B cell (primary cell): ENCODE results near the gene MTCL1. TPM values are rescaled to one million over a fixed set of nuclear protein-coding genes. Genes with fewer than 3 reads are reported as not detected.

Source experiments
- ATAC-seq: fragments of 200-7000 bp; cut with Tn5 transposase; one replicate; pipeline ENCODE4 v1.10.0; 2021; ENCODE audit warnings: low read depth, mild to moderate bottlenecking, moderate number of reproducible peaks, moderate library complexity
- CTCF ChIA-PET: fragments of 350-600 bp; sonication (Branson Sonifier 250); formaldehyde crosslinking; loops from one replicate; lab custom pipeline; 2021; ENCODE audit warnings: antibody characterized with exemption, inconsistent platforms; lab: Charles Lee
- POLR2A ChIA-PET: fragments of 350-600 bp; sonication (Branson Sonifier 250); formaldehyde crosslinking; loops from one replicate; lab custom pipeline; 2021; ENCODE audit warnings: antibody characterized with exemption; lab: Charles Lee
- DNase-seq: peaks from one replicate; pipeline ENCODE4 v3.0.0; 2013
- H2AFZ ChIP-seq: 2 replicates; pipeline ENCODE4 v1.6.1; 2012; ENCODE audit warnings: mild to moderate bottlenecking, low read depth, low read length; ENCODE audit not compliant: insufficient read depth, poor library complexity, severe bottlenecking
- H3K27ac ChIP-seq, 2 donors: 1 replicate in 1 of 2; 2 replicates in 1 of 2; pipeline ENCODE4 v1.5.1; 2012 to 2013; ENCODE audit warnings: low read length in 2 of 2, mild to moderate bottlenecking in 2 of 2, moderate library complexity in 1 of 2
- H3K27me3 ChIP-seq, 4 experiments: fragments of 200-600 bp in 1 of 4; sonication (generic) in 1 of 4; replicated peaks in 1 of 4; 1 replicate in 2 of 4; 2 replicates in 2 of 4; pipeline versions ENCODE4 v1.6.1 to v1.7.0; 2013 to 2016; ENCODE audit warnings: low read length in 3 of 4, mild to moderate bottlenecking in 2 of 4, mixed read lengths in 1 of 4, moderate library complexity in 1 of 4; ENCODE audit not compliant: insufficient read depth in 4 of 4, control insufficient read depth in 3 of 4; ENCODE audit errors: control extremely low read depth in 1 of 4
- H3K36me3 ChIP-seq, 2 experiments: replicated peaks in 1 of 2; 1 replicate in 1 of 2; 2 replicates in 1 of 2; pipeline versions ENCODE4 v1.6.1 to v1.7.1; 2013; ENCODE audit warnings: low read length in 1 of 2; ENCODE audit not compliant: insufficient read depth in 2 of 2, control insufficient read depth in 1 of 2; ENCODE audit errors: control extremely low read depth in 1 of 2, extremely low read depth in 1 of 2
- H3K4me1 ChIP-seq, 2 donors: fragments of 200-600 bp in 1 of 2; sonication (generic) in 1 of 2; 1 replicate in 1 of 2; 2 replicates in 1 of 2; pipeline versions ENCODE4 v1.5.1 to v1.6.1; 2013 to 2017; ENCODE audit warnings: low read length in 2 of 2; ENCODE audit not compliant: control insufficient read depth in 2 of 2, insufficient read depth in 2 of 2
- H3K4me2 ChIP-seq: replicated peaks from 2 replicates; pipeline ENCODE3; 2012; ENCODE audit warnings: mild to moderate bottlenecking, low read depth, low read length; ENCODE audit not compliant: poor library complexity, severe bottlenecking
- H3K4me3 ChIP-seq, 5 experiments: fragments of 200-600 bp in 1 of 5; sonication (generic) in 1 of 5; 1 replicate in 3 of 5; 2 replicates in 2 of 5; pipeline versions ENCODE4 v1.5.1 to v1.7.0; 2011 to 2016; ENCODE audit warnings: low read length in 4 of 5, mild to moderate bottlenecking in 4 of 5, low read depth in 2 of 5, control low read depth in 1 of 5, moderate library complexity in 1 of 5; ENCODE audit not compliant: insufficient read depth in 1 of 5; ENCODE audit errors: control extremely low read depth in 1 of 5, extremely low read depth in 1 of 5
- H3K79me2 ChIP-seq: fragments of 200-600 bp; sonication (generic); one replicate; pipeline ENCODE4 v1.6.0; 2016; ENCODE audit warnings: low read length; ENCODE audit not compliant: control insufficient read depth, insufficient read depth
- H3K9ac ChIP-seq: fragments of 200-600 bp; sonication (generic); 2 replicates; pipeline ENCODE4 v1.6.1; 2017; ENCODE audit warnings: mild to moderate bottlenecking, low read length, moderate library complexity
- H3K9me3 ChIP-seq, 3 donors: one replicate each; pipeline versions ENCODE4 v1.6.1 to v1.7.1; 2013; ENCODE audit warnings: low read length in 2 of 3; ENCODE audit not compliant: control insufficient read depth in 2 of 3, insufficient read depth in 1 of 3; ENCODE audit errors: control extremely low read depth in 1 of 3
- H4K20me1 ChIP-seq: 2 replicates; pipeline ENCODE4 v1.6.0; 2012; ENCODE audit warnings: mild to moderate bottlenecking, low read length; ENCODE audit not compliant: insufficient read depth, control insufficient read depth, poor library complexity, severe bottlenecking
- H3K27ac Mint-ChIP-seq: one replicate; pipeline ENCODE4 v1.8.0; 2021; ENCODE audit warnings: mixed read lengths
- H3K27me3 Mint-ChIP-seq: one replicate; pipeline ENCODE4 v1.8.0; 2021; ENCODE audit warnings: mixed read lengths
- H3K4me1 Mint-ChIP-seq: one replicate; pipeline ENCODE4 v1.8.0; 2021; ENCODE audit warnings: mixed read lengths
- H3K4me3 Mint-ChIP-seq: one replicate; pipeline ENCODE4 v1.8.0; 2021; ENCODE audit warnings: mixed read lengths
- H3K9me3 Mint-ChIP-seq: one replicate; pipeline ENCODE4 v1.8.0; 2022; ENCODE audit warnings: mixed read lengths; ENCODE audit not compliant: insufficient read depth
- CTCF ChIP-seq: fragments of 200-600 bp; IDR thresholded peaks from one replicate; pipeline ENCODE4 v1.8.0; 2022; ENCODE audit warnings: antibody characterized with exemption, mild to moderate bottlenecking
- EZH2 ChIP-seq: IDR thresholded peaks from 2 replicates; pipeline ENCODE4 v1.6.1; 2012; ENCODE audit warnings: borderline replicate concordance, low read depth, mild to moderate bottlenecking, moderate library complexity, low read length; ENCODE audit not compliant: insufficient read depth, poor library complexity, severe bottlenecking
- WGBS: methylation state at CpG from one replicate; pipeline ENCODE4 v1.1.5; 2013; ENCODE audit warnings: missing lambda C conversion rate; ENCODE audit not compliant: insufficient coverage; 5-methylcytosine and 5-hydroxymethylcytosine counted together
- intact Hi-C: fragments of 100-400 bp; cut with micrococcal nuclease; formaldehyde crosslinking; loops from one replicate; pipeline ENCODE4 v1.10.0; 2022
- polyA minus RNA-seq: library from RNA; depleted of rRNA, polyadenylated mRNA; stranded (reverse); fragments of >200 nt; gene quantifications from 2 replicates; pipeline ENCODE4 v1.2.3, GENCODE V29; 2012
- polyA plus RNA-seq: library from polyadenylated mRNA; depleted of rRNA; stranded (reverse); fragments of >200 nt; gene quantifications from 2 replicates; pipeline ENCODE4 v1.2.3, GENCODE V29; 2012
- total RNA-seq, 2 donors: library from RNA; stranded (reverse); fragments of 120-200 nt in 1 of 2; gene quantifications; 1 replicate in 1 of 2; 2 replicates in 1 of 2; pipeline versions ENCODE4 v1.2.3 to v1.2.4, GENCODE V29; 2013 to 2022

MTCL1 gene
- total RNA-seq = 5.8 and 9.8 TPM in 2 replicates
- 10.9 TPM for total RNA-seq (2013)
- polyA plus RNA-seq = 2.7 and 4.1 TPM in 2 replicates
- 8.7 and 12.8 TPM in 2 replicates for polyA minus RNA-seq

DNA sequence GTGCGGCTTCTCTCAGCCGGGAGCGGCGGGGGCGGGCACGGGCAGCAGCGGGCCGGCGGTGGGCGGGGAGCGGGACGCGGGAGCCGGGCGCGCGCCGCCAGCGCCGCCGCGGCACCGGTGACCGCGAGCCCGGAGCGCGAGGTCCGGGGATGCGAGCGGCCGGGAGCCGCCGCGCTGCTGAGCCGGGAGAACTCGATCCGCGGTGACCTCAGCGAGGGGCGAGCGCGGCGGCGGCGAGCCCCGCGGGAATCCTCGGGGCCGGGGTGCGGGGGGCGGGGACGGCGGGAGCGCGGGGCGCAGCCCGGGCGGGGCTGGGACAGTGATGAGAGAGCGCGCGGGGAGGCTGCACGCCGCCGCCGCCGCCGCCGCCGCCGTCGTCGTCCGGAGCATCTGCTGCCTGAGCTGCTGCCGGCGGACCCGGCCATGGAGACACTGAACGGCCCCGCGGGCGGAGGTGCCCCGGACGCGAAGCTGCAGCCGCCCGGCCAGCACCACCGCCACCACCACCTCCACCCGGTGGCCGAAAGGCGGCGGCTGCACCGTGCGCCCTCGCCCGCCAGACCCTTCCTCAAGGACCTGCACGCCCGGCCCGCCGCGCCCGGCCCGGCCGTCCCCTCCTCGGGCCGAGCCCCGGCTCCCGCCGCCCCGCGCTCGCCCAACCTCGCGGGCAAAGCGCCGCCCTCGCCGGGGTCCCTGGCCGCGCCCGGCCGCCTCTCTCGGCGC, at the start of gene MTCL1:
Gene MTCL1 (plus strand): TSS at position 319 of the 723 bp plus-strand sequence. CDS start 105 bp downstream, at position 424.
- peak within 1 kb of the TSS; percentile 43 to 89 (median 64) for H3K4me3 ChIP-seq
- no peaks in the 10 kb centered on the region for H3K9me3 Mint-ChIP-seq
- H3K4me1 ChIP-seq = peaks cover 22 to 27% of the 10 kb centered on the region in 2 donors
- H3K9me3 ChIP-seq = peaks cover 0 to 7% (median 0%) of the 10 kb centered on the region in 3 donors
- H2AFZ ChIP-seq = peak within 1 kb of the TSS; percentile 96
- ChIA-PET CTCF (interaction anchor here (1.1 to 2.4 kb wide), 3 partner anchors 9 to 83 kb away, joined by 3 to 5 read pairs (median 3); no protein-coding TSS in a partner anchor), POLR2A (no interaction called here)
- H3K27me3 Mint-ChIP-seq = peaks cover 27% of the 10 kb centered on the region
- H3K27ac ChIP-seq = peak within 1 kb of the TSS; percentile 35 to 40
- DNase-seq (peak; percentile 75), ATAC-seq (peak; percentile 31)
- H3K4me1 Mint-ChIP-seq = peaks cover 27% of the 10 kb centered on the region
- under 1% methylated on average over 123 of the region's 123 CpGs for WGBS
- no peaks in the 10 kb centered on the region for H4K20me1 ChIP-seq
- peak within 1 kb of the TSS; percentile 88 for H3K27ac Mint-ChIP-seq
- TF ChIP-seq CTCF = no peak
- no peak for TF ChIP-seq EZH2
- H3K27me3 ChIP-seq = peaks cover 0 to 38% (median 19%) of the 10 kb centered on the region in 4 experiments
- H3K79me2 ChIP-seq = no peaks in the 10 kb centered on the region
- H3K4me2 ChIP-seq = peak within 1 kb of the TSS; percentile 96
- no peaks in the 10 kb centered on the region for H3K36me3 ChIP-seq
- H3K9ac ChIP-seq = peak within 1 kb of the TSS; percentile 83
- intact Hi-C loops = loop anchor here (1.0 to 10.0 kb wide), 6 partner anchors 96 to 1207 kb away; partner anchors contain the start of genes PPP4R1, RAB12, RALBP1 and TWSG1
- H3K4me3 Mint-ChIP-seq = peak within 1 kb of the TSS; percentile 98

- no peak overlapping the region for H3K4me3 Mint-ChIP-seq
- Histone ChIP-seq H3K27me3 (no peaks in the 10 kb centered on the region), H4K20me1 (no peaks in the 10 kb centered on the region), H3K4me1 (no peaks in the 10 kb centered on the region), H3K4me2 (no peak overlapping the region), H3K36me3 (no peaks in the 10 kb centered on the region), H3K27ac (no peak overlapping the region), H3K4me3 (no peak overlapping the region), H2AFZ (no peak overlapping the region), H3K79me2 (no peaks in the 10 kb centered on the region), H3K9ac (no peak overlapping the region), H3K9me3 (no peaks in the 10 kb centered on the region)
- POLR2A ChIA-PET = interaction anchor here (0.7 kb wide), 1 partner anchor 160 kb away, joined by 5 read pairs; no protein-coding TSS in a partner anchor
- no peak overlapping the region for H3K27ac Mint-ChIP-seq
- no peak for TF ChIP-seq EZH2
- no peak for TF ChIP-seq CTCF
- no peak for DNase-seq
- intact Hi-C loops = loop anchor here (10.0 kb wide), 1 partner anchor 859 kb away; no protein-coding TSS in a partner anchor
- H3K27me3 Mint-ChIP-seq = no peaks in the 10 kb centered on the region
- CTCF ChIA-PET = interaction anchor here (1.2 to 15.3 kb wide), 4 partner anchors 14 to 337 kb away, joined by 3 to 283 read pairs (median 14); no protein-coding TSS in a partner anchor
- no peaks in the 10 kb centered on the region for H3K9me3 Mint-ChIP-seq
- no peaks in the 10 kb centered on the region for H3K4me1 Mint-ChIP-seq
- ATAC-seq = no peak
- WGBS = 93% methylated on average over 6 of the region's 6 CpGs
These were observed 49.1 kb upstream of the MTCL1 start for GRCh38 chr18:8656232-8656631.
